Lung microvascular endothelial cell (primary cell): ENCODE data around the gene ZNF701. TPM values are rescaled to one million over a fixed set of nuclear protein-coding genes. Genes with fewer than 3 reads are reported as not detected.

Experiments
- total RNA-seq: library from RNA; depleted of rRNA; stranded (reverse); fragments of >200 nt; gene quantifications from 2 replicates; pipeline ENCODE4 v1.2.1, GENCODE V29; 2014

ZNF701 gene
- total RNA-seq, 1 donor from 2014 or later, result 14.1 TPM

Other genes with a start within 250 kb of the ZNF701 start
- 2.2 and 2.8 TPM in 2 replicates for gene ZNF610, start 234.0 kb upstream of the ZNF701 start, total RNA-seq
- 17.9 and 20.0 TPM in 2 replicates for gene ZNF880, start 200.4 kb upstream of the ZNF701 start, total RNA-seq
- gene ZNF528, start 172.4 kb upstream of the ZNF701 start, total RNA-seq, result 8.1 and 9.4 TPM in 2 replicates
- gene ZNF534, start 141.1 kb upstream of the ZNF701 start, total RNA-seq, result not detected in 2 replicates
- gene ZNF578, start 116.7 kb upstream of the ZNF701 start, total RNA-seq, result 1.2 and 2.0 TPM in 2 replicates
- 8.1 and 14.5 TPM in 2 replicates for gene ZNF808, start 42.6 kb upstream of the ZNF701 start, total RNA-seq
- 19.4 and 30.6 TPM in 2 replicates for gene ZNF83, start 68.1 kb downstream of the ZNF701 start, total RNA-seq
- gene ZNF611, start 164.8 kb downstream of the ZNF701 start, total RNA-seq, result 8.5 and 8.7 TPM in 2 replicates
- 2.2 and 3.0 TPM in 2 replicates for gene ZNF600, start 216.5 kb downstream of the ZNF701 start, total RNA-seq